Subcutaneous adipose tissue (tissue), 4 donors: Measurements from ENCODE around the gene NPPA. TPM values are rescaled to one million over a fixed set of nuclear protein-coding genes. Genes with fewer than 3 reads are reported as not detected.

ENCODE experiments used
- total RNA-seq, 4 donors: library from RNA; depleted of rRNA; stranded (reverse); fragments of >200 nt; gene quantifications; one replicate each; pipeline ENCODE4 v1.1.0, GENCODE V29; 2016
- TF ChIP-seq, protein P1 (sequence below): fragments of 450-650 bp; IDR thresholded peaks from one replicate; pipeline ENCODE4 v1.5.1; 2016; ENCODE audit warnings: low read depth, mild to moderate bottlenecking, control low read depth, antibody characterized with exemption, moderate library complexity

Gene NPPA
- total RNA-seq, 4 donors from 2014 or later, result not detected

DNA sequence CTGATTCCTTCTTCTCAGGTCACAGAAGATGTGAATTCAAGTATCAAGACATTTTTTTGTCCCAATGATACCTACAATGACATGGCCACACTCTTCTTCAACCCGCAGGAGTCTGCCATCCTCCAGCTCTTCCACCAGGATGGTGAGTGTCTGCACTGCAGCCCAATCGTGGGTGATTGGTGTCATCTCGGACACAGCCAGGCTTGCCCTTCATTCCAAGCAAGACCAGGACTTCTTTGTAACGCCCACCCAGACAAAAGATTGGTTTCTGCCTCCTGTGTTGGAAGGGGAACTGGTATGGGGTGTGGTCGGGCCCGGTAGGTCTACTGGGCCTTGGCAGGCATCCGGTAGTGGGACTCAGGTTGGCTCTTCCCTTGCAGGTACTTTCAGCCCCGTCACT, 14.1 kb downstream of the NPPA start:
- TF ChIP-seq, protein P1, sequence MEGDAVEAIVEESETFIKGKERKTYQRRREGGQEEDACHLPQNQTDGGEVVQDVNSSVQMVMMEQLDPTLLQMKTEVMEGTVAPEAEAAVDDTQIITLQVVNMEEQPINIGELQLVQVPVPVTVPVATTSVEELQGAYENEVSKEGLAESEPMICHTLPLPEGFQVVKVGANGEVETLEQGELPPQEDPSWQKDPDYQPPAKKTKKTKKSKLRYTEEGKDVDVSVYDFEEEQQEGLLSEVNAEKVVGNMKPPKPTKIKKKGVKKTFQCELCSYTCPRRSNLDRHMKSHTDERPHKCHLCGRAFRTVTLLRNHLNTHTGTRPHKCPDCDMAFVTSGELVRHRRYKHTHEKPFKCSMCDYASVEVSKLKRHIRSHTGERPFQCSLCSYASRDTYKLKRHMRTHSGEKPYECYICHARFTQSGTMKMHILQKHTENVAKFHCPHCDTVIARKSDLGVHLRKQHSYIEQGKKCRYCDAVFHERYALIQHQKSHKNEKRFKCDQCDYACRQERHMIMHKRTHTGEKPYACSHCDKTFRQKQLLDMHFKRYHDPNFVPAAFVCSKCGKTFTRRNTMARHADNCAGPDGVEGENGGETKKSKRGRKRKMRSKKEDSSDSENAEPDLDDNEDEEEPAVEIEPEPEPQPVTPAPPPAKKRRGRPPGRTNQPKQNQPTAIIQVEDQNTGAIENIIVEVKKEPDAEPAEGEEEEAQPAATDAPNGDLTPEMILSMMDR, result no peak

DNA sequence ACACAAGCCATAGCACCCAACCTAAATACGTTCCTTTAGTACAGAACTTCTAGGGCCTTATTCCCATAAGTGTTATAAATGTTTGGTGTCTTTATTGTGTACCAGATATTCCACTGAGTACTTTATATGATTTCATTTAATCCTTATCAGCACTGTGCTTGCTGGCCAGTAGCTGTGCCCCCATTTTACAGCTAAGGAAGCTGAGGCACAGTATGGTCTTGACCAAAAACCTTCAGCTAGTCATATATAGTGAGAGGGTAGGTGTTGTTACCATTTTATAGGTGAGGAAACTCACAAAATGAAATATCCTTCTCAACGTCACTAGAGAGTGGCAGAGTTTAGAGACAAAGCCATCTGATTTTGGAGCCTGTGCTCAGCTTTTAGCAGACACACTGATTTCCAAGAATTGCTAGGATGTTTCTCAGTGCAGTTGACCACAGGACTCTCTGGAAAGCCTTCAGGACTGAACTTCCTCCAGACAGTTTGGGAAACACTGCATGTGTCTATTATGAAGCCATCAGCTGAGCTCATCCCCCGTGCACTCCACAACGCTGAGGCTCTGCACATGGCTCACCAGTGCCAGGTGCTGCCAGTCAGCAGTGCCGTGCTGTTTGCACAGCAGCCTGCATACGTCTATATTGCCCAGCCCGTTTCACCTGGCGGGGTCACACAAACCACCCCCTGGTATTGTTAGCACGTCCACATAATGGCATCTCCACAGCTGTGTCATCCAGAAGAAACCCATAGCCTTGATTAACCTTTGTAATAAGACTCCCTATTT, 15.4 kb downstream of the NPPA start:
- TF ChIP-seq, protein P1, result no peak

DNA sequence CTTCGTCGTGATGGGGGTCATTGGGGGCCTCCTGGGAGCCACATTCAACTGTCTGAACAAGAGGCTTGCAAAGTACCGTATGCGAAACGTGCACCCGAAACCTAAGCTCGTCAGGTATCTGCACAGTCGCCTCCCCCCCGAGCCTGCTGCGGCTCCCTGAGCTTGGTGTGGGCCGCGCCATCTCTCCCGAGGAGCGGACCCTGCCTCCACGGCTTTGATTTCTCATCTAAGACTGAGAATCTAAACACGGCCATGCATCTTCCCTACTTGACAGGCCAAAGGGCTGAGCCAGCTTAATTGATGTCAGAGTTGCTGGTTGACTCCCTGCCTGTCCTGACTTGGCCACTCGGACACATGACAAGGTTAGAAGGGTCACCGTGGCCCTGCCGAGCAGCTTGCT, 19.1 kb downstream of the NPPA start:
- TF ChIP-seq, protein P1, result no peak

DNA sequence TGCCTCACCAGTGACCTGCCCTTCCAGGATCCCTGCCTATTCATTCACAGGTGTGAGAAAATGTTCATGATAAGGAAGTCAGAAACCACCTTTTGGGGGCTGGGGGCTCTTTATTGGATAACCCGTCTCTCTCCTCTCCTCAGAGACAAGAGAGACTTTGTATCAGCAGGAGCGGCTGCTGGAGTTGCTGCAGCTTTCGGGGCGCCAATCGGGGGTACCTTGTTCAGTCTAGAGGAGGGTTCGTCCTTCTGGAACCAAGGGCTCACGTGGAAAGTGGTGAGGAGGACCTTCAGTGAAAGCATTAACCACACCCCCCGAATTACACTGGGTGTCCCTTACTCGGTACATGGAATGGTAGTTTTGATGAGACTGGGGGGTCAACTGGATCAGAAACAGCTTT, 20.6 kb downstream of the NPPA start:
- TF ChIP-seq, protein P1, result no peak

DNA sequence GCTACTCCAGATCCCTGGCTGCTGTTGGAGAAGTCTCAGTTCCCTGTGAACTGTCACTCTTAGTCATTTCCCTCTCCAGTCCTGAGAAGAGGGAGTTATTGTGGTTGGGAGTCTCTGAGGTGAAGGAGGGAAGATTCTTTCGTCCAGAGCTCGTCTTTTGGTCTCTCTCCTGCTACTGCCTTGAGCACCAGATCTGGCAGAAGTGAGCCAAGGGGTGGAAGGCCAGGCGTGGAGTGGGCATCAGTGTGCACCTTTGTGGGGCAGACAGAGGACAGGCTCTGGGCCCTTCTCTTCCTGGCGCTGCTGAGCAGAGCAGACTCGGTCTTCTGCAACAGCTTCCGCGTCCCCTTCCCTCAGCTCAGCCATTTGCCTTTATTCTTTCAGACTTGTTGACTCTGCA, 22.5 kb downstream of the NPPA start:
- TF ChIP-seq, protein P1, result no peak

DNA sequence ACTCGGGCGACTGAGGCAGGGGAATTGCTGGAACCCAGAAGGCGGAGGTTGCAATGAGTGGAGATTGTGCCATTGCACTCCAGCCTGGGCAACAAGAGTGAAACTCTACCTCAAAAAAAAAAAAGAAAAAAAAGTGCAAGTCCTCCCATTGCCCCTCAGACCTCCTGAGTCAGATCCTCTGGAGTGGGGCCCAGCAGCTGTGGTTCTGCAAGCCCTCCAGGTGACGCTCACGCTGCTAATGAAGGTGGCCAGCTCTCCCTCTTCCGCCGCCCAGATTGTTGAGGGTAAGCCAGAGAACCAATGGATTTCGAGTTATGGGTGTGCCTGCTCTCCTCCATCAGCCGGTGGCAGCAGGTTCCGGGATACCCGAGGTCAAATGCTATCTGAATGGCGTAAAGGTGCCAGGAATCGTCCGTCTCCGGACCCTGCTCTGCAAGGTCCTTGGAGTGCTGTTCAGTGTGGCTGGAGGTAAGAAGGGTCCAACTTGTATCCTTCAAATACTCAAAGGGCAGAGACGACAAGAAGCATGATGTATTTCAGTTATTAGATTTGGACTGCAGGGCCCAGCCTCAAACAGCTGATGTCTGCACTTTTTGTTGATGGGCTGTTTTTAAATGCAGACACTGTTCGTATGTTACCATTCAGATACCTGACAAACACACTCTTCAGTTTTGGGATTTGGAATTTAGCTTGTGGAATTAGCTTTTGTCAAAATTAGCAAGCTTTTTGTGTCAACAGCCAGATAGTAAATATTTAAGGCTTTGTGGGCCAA, 24.0 kb downstream of the NPPA start:
- TF ChIP-seq, protein P1, result no peak

DNA sequence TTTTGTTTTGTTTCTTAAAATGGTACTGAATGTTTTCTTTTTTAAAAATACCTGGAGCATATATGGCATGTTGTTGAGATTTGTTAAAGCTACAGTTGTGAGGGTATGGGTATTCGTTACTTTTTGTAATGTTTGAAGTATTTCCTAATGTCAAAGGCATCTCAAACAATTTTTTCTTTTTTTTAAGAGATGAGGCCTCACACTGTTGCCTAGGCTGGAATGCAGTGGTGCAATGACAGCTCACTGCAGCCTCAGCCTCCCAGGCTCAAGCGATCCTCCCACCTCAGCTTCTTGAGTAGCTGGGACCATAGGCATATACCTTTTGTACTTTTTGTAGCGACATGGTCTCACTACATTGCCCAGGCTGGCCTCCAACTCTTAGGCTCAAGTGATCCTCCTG, 25.5 kb downstream of the NPPA start:
- TF ChIP-seq, protein P1, result no peak
